K562 (cell line): ENCODE measurements around the gene NR3C2. TPM values are rescaled to one million over a fixed set of nuclear protein-coding genes. Genes with fewer than 3 reads are reported as not detected.

ENCODE experiments used
- ATAC-seq: fragments of 200-7000 bp; cut with Tn5 transposase; 3 replicates; pipeline ENCODE4 v1.9.1; 2020; ENCODE audit warnings: moderate library complexity
- BruUV-seq: library from RNA; stranded (reverse); fragments of 400-500 nt; replicated peaks from 2 replicates; lab custom pipeline; 2021; lab: Mats Ljungman, UMichigan
- CTCF ChIA-PET: fragments of 300-600 bp; formaldehyde crosslinking; extraction: SDS; loops from one replicate; lab custom pipeline; 2021; ENCODE audit warnings: low intra/inter-chr PET ratio; lab: Yijun Ruan, JAX
- POLR2A ChIA-PET: fragments of 300-600, 350-650 bp; sonication (Branson Sonifier 250); formaldehyde crosslinking; extraction: SDS; loops from one replicate; lab custom pipeline; 2021; ENCODE audit warnings: antibody characterized with exemption, inconsistent platforms; lab: Yijun Ruan, JAX
- DNase-seq, 4 experiments: peaks; one replicate each; pipeline versions ENCODE4 v3.0.0 to v3.0.0-alpha.2; 2011 to 2018; ENCODE audit warnings: low spot score in 3 of 4, mixed read lengths in 3 of 4; ENCODE audit errors: extremely low read depth in 1 of 4
- FAIRE-seq: peaks from 2 replicates; lab custom pipeline; 2011; peaks lifted over from hg19 to GRCh38; lab: Jason Lieb, UNC
- H2AFZ ChIP-seq: 2 replicates; pipeline ENCODE4 v1.6.0; 2011; ENCODE audit warnings: low read depth, low read length, control low read depth, inconsistent platforms
- H3K27ac ChIP-seq: fragments of 200-600 bp; 3 replicates; pipeline ENCODE4 v1.8.0; 2011; ENCODE audit warnings: low read depth, mild to moderate bottlenecking, control low read depth, inconsistent platforms, low read length, moderate library complexity, mixed read lengths; ENCODE audit errors: extremely low read depth
- H3K27me3 ChIP-seq, 2 experiments: fragments of 300-600 bp in 1 of 2; 2 replicates in 1 of 2; 3 replicates in 1 of 2; pipeline versions ENCODE4 v1.6.0 to v1.8.0; 2011; ENCODE audit warnings: inconsistent platforms in 2 of 2, low read length in 2 of 2, mild to moderate bottlenecking in 1 of 2, mixed read lengths in 1 of 2, moderate library complexity in 1 of 2; ENCODE audit not compliant: control insufficient read depth in 2 of 2, insufficient read depth in 2 of 2
- H3K36me3 ChIP-seq: fragments of 300-600 bp; 3 replicates; pipeline ENCODE4 v1.8.0; 2011; ENCODE audit warnings: mild to moderate bottlenecking, low read length, inconsistent platforms; ENCODE audit not compliant: control insufficient read depth, insufficient read depth
- H3K4me1 ChIP-seq, 2 experiments: fragments of 200-600 bp in 1 of 2; replicated peaks in 1 of 2; 2 replicates in 1 of 2; 3 replicates in 1 of 2; pipeline versions ENCODE4 v1.5.1 to v1.8.0; 2011; ENCODE audit warnings: inconsistent platforms in 2 of 2, low read length in 2 of 2, mild to moderate bottlenecking in 1 of 2, mixed read lengths in 1 of 2, moderate library complexity in 1 of 2; ENCODE audit not compliant: control insufficient read depth in 2 of 2, insufficient read depth in 2 of 2
- H3K4me2 ChIP-seq: 2 replicates; pipeline ENCODE4 v1.6.1; 2011; ENCODE audit warnings: low read length, control low read depth, inconsistent platforms, mixed read lengths; ENCODE audit not compliant: insufficient read depth
- H3K4me3 ChIP-seq: fragments of 200-600 bp; sonication (generic), shearing (Covaris generic); 2 replicates; pipeline ENCODE4 v1.5.1; 2016; ENCODE audit warnings: control low read depth, inconsistent platforms
- H3K79me2 ChIP-seq: fragments of 200-600 bp; 3 replicates; pipeline ENCODE4 v1.8.0; 2011; ENCODE audit warnings: low read length, inconsistent platforms; ENCODE audit not compliant: control insufficient read depth, insufficient read depth
- H3K9ac ChIP-seq, 2 experiments: 2 replicates each; pipeline versions ENCODE4 v1.6.0 to v1.6.1; 2011; ENCODE audit warnings: low read depth in 2 of 2, low read length in 2 of 2, control low read depth in 1 of 2, inconsistent platforms in 1 of 2, mild to moderate bottlenecking in 1 of 2, mixed read lengths in 1 of 2; ENCODE audit not compliant: insufficient read depth in 1 of 2
- H3K9me1 ChIP-seq: one replicate; pipeline ENCODE4 v1.6.0; 2011; ENCODE audit warnings: inconsistent platforms, mild to moderate bottlenecking, low read length, moderate library complexity; ENCODE audit not compliant: control insufficient read depth, insufficient read depth
- H3K9me3 ChIP-seq: replicated peaks from 2 replicates; pipeline ENCODE4 v1.5.1; 2011; ENCODE audit warnings: low read depth, low read length, inconsistent platforms; ENCODE audit not compliant: control insufficient read depth, insufficient read depth
- H4K20me1 ChIP-seq: replicated peaks from 2 replicates; pipeline ENCODE4 v1.6.1; 2011; ENCODE audit warnings: low read length, inconsistent platforms, mixed read lengths; ENCODE audit not compliant: control insufficient read depth, insufficient read depth
- ARID2 ChIP-seq: fragments of 450-650 bp; IDR thresholded peaks from 2 replicates; pipeline ENCODE4 v1.6.1; 2017; ENCODE audit warnings: antibody characterized with exemption, mild to moderate bottlenecking
- ARID4B ChIP-seq: sonication (generic); formaldehyde crosslinking; IDR thresholded peaks from 2 replicates; pipeline ENCODE4 v1.8.0; 2022; ENCODE audit warnings: mild to moderate bottlenecking, missing genetic modification reagents
- ATF2 ChIP-seq: sonication (generic); formaldehyde crosslinking; IDR thresholded peaks from 2 replicates; pipeline ENCODE4 v1.8.1; 2022; ENCODE audit warnings: missing genetic modification reagents
- CCAR2 ChIP-seq: fragments of 200-400 bp; formaldehyde crosslinking; IDR thresholded peaks from 2 replicates; pipeline ENCODE4 v1.6.1; 2017; ENCODE audit warnings: mild to moderate bottlenecking, low read depth, low read length
- FOXP1 ChIP-seq: sonication (generic); formaldehyde crosslinking; IDR thresholded peaks from 2 replicates; pipeline ENCODE4 v1.8.0; 2022; ENCODE audit warnings: mild to moderate bottlenecking, missing genetic modification reagents
- GABPB2 ChIP-seq: fragments of 250-450 bp; sonication (Bioruptor Pico); conservative IDR thresholded peaks from 2 replicates; pipeline ENCODE4 v1.5.1; 2021; ENCODE audit warnings: mild to moderate bottlenecking
- L3MBTL2 ChIP-seq: fragments of 450-650 bp; IDR thresholded peaks from 2 replicates; pipeline ENCODE4 v1.6.1; 2016; ENCODE audit warnings: mild to moderate bottlenecking, moderate library complexity
- MLX ChIP-seq, 2 experiments: fragments of 450-650 bp in 1 of 2; sonication (generic) in 1 of 2; formaldehyde crosslinking; conservative IDR thresholded peaks; 2 replicates each; pipeline versions ENCODE4 v1.4.0 to v1.8.1; 2020 to 2022; ENCODE audit warnings: mild to moderate bottlenecking in 1 of 2, missing genetic modification reagents in 1 of 2
- NCOA1 ChIP-seq: fragments of 450-650 bp; IDR thresholded peaks from 2 replicates; pipeline ENCODE4 v1.6.1; 2016; ENCODE audit warnings: low read depth
- NUFIP1 ChIP-seq: fragments of 450-650 bp; IDR thresholded peaks from 2 replicates; pipeline ENCODE4 v1.6.1; 2018; ENCODE audit not compliant: partially characterized antibody
- RBM39 ChIP-seq: fragments of 200-400 bp; formaldehyde crosslinking; optimal IDR thresholded peaks from 2 replicates; pipeline ENCODE3; 2018; ENCODE audit warnings: low read depth, low read length
- ZFP36 ChIP-seq: fragments of 150-350 bp; IDR thresholded peaks from 2 replicates; pipeline ENCODE4 v1.6.1; 2018; ENCODE audit warnings: low read length, low read depth; ENCODE audit not compliant: partially characterized antibody
- ZNF212 ChIP-seq: fragments of 450-650 bp; formaldehyde crosslinking; IDR thresholded peaks from 2 replicates; pipeline ENCODE4 v1.4.0; 2020; ENCODE audit warnings: mild to moderate bottlenecking
- whole genome bisulfite sequencing: fragments of 100-300 bp; shearing (Covaris generic); methylation state at CpG from one replicate; pipeline ENCODE4 v1.1.6; 2016; ENCODE audit warnings: low coverage, mixed read lengths; ENCODE audit not compliant: insufficient coverage; ENCODE audit errors: missing lambda C conversion rate; 5-methylcytosine and 5-hydroxymethylcytosine counted together
- in situ Hi-C: fragments of 300-500 bp; cut with MboI; formaldehyde crosslinking; loops from 4 replicates; pipeline ENCODE4 v1.15.0; 2018; ENCODE audit warnings: inconsistent platforms, mixed read lengths
- intact Hi-C: fragments of 100-400 bp; cut with micrococcal nuclease; formaldehyde crosslinking; loops from 2 replicates; pipeline ENCODE4 v1.14.2; 2022
- polyA plus RNA-seq, 8 experiments: library from polyadenylated mRNA; depleted of rRNA in 4 of 8; stranded (reverse) in 5 of 8; unstranded in 3 of 8; fragments of >200 nt; fragmentation: Nextera tagmentation in 2 of 8; fragmentation: Illumina TruSeq in 1 of 8; extraction: Ambion mirVana in 2 of 8; extraction: Trizol in 1 of 8; gene quantifications; 2 replicates each; pipeline versions ENCODE4 v1.2.1 to v1.2.3, GENCODE V29; 2011 to 2014; ENCODE audit warnings: inconsistent platforms in 1 of 8, missing spikeins in 1 of 8
- total RNA-seq, 7 experiments: library from RNA; depleted of rRNA in 6 of 7; stranded (reverse); fragments of >200 nt in 6 of 7; fragmentation: Illumina TruSeq in 2 of 7; extraction: Trizol in 2 of 7; gene quantifications; 2 replicates each; pipeline versions ENCODE4 v1.2.1 to v1.2.3, GENCODE V29; 2011 to 2021; ENCODE audit warnings: low replicate concordance in 1 of 7

NR3C2 gene
- total and polyA plus RNA-seq, 9 of the 15 experiments (the other 6 are each of a cell fraction or from before 2014, with no cell fraction given) = 0.01 to 0.28 (median 0.16) TPM; not detected in 2

GRCh38 chr4:148359769-148360168 is 82.4 kb downstream of the NR3C2 start (continued):
- TF ChIP-seq CCAR2 (no peak), ZFP36 (no peak), ARID4B (no peak)
- TF ChIP-seq, all 486 proteins: peak for 0

GRCh38 chr4:148355442-148356123 is 86.6 kb downstream of the NR3C2 start:
- CTCF ChIA-PET = no interaction called here
- Histone ChIP-seq H3K36me3 (no peaks in the 10 kb centered on the region), H3K27me3 (no peaks in the 10 kb centered on the region), H3K9ac (no peak overlapping the region)
- no peak for DNase-seq
- in situ Hi-C loops = no loop called here
- TF ChIP-seq NUFIP1 = no peak
- TF ChIP-seq L3MBTL2 = no peak
- no peak for TF ChIP-seq ATF2 (CRISPR knock-in tag)
- no peak for TF ChIP-seq NCOA1
- no peak for TF ChIP-seq MLX (CRISPR knock-in tag; conservative IDR thresholded peaks at IDR 0.05)
- TF ChIP-seq ARID2 = no peak
- TF ChIP-seq RBM39 = no peak
- no peak for TF ChIP-seq GABPB2 (CRISPR knock-in tag)
- TF ChIP-seq ZNF212 (CRISPR knock-in tag) = no peak
- TF ChIP-seq FOXP1 = no peak
- TF ChIP-seq, all 486 proteins: peak for 0
- Histone ChIP-seq H2AFZ (no peak overlapping the region), H3K9me3 (no peaks in the 10 kb centered on the region), H4K20me1 (no peaks in the 10 kb centered on the region), H3K27ac (no peak overlapping the region), H3K9me1 (no peaks in the 10 kb centered on the region), H3K4me1 (no peaks in the 10 kb centered on the region), H3K4me3 (no peak overlapping the region), H3K79me2 (no peaks in the 10 kb centered on the region), H3K4me2 (no peak overlapping the region)
- no TSS peak for BruUV-seq
- intact Hi-C loops = no loop called here
- 3% methylated on average over 4 of the region's 4 CpGs for WGBS
- ATAC-seq (no peak), FAIRE-seq (no peak)
- POLR2A ChIA-PET = no interaction called here
